Ascending aorta (tissue), 2 donors: ENCODE data around the gene CHSY1. TPM values are rescaled to one million over a fixed set of nuclear protein-coding genes. Genes with fewer than 3 reads are reported as not detected.
"Not testable (repeated sequence)": the region's sequence is repeated elsewhere in the genome, so short reads cannot be mapped to it uniquely, and the experiment has no call there.

Experiments
- DNase-seq, 2 donors: peaks; one replicate each; pipeline ENCODE4 v3.0.0-alpha.2; 2019; ENCODE audit warnings: low spot score in 2 of 2
- H3K27ac ChIP-seq, 2 donors: fragments of 200-600 bp; sonication (generic); one replicate each; pipeline ENCODE4 v1.5.1; 2016 to 2017; ENCODE audit warnings: mild to moderate bottlenecking in 1 of 2
- H3K27me3 ChIP-seq: fragments of 200-600 bp; sonication (generic); one replicate; pipeline ENCODE4 v1.5.1; 2017
- H3K36me3 ChIP-seq, 2 donors: fragments of 200-600 bp; sonication (generic); one replicate each; pipeline ENCODE4 v1.5.1; 2016
- H3K4me1 ChIP-seq, 2 donors: fragments of 200-600 bp; sonication (generic); one replicate each; pipeline ENCODE4 v1.5.1; 2016 to 2017; ENCODE audit warnings: mild to moderate bottlenecking in 1 of 2
- H3K4me3 ChIP-seq, 2 donors: fragments of 200-600 bp; sonication (generic); one replicate each; pipeline ENCODE4 v1.5.1; 2016 to 2017; ENCODE audit warnings: mild to moderate bottlenecking in 1 of 2
- H3K9me3 ChIP-seq, 2 donors: fragments of 200-600 bp; sonication (generic); one replicate each; pipeline ENCODE4 v1.5.1; 2016
- CTCF ChIP-seq, 3 experiments: fragments of 200-600 bp in 2 of 3; fragments of 450-650 bp in 1 of 3; sonication (generic) in 2 of 3; IDR thresholded peaks; one replicate each; pipeline ENCODE4 v1.5.1; 2016 to 2019; ENCODE audit warnings: antibody characterized with exemption in 3 of 3, mild to moderate bottlenecking in 1 of 3, moderate library complexity in 1 of 3
- intact Hi-C: fragments of 100-400 bp; cut with DNase I; formaldehyde crosslinking; loops from one replicate; pipeline ENCODE4 v1.15.1; 2023
- total RNA-seq: library from RNA; depleted of rRNA; stranded (reverse); fragments of >200 nt; gene quantifications from one replicate; pipeline ENCODE4 v1.1.0, GENCODE V29; 2016

CHSY1 gene
- total RNA-seq, 1 donor from 2014 or later, result 47.4 TPM

DNA sequence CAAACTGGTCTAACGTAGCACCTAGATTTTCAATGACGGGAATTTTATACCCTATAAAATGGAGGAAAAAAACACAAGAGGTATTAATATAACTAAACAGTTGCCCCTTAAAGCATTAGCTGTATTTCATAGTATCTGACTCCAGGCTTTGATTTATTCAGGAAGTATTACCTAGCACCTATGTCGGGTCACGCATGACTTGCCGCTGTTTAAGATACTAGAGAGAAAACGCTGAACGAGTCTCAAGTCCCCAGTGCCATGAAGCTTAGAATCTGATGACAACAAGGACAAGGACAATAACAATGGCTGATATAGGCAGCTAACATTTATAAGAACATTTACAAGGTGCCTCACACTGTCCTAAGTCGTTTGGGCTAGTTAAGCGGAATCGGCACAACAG, 41.3 kb upstream of the CHSY1 start:
- Histone ChIP-seq H3K27ac (no peak overlapping the region), H3K4me3 (peak overlapping the region; percentile 65 to 100), H3K9me3 (no peaks in the 10 kb centered on the region), H3K36me3 (peaks cover 4 to 14% of the 10 kb centered on the region in 2 donors), H3K4me1 (peaks cover 3 to 13% of the 10 kb centered on the region in 2 donors), H3K27me3 (no peaks in the 10 kb centered on the region)
- no peak for TF ChIP-seq CTCF (IDR thresholded peaks at IDR 0.05)
- intact Hi-C loops, result no loop called here
- no peak for DNase-seq

- Histone ChIP-seq H3K36me3 (peaks cover 39 to 43% of the 10 kb centered on the region in 2 donors), H3K9me3 (no peaks in the 10 kb centered on the region), H3K4me1 (peaks cover 3 to 7% of the 10 kb centered on the region in 2 donors), H3K27me3 (no peaks in the 10 kb centered on the region), H3K4me3 (no peak overlapping the region), H3K27ac (no peak overlapping the region)
- intact Hi-C loops, result no loop called here
- TF ChIP-seq CTCF (IDR thresholded peaks at IDR 0.05), result peak; percentile 9 to 54 (median 34)
- DNase-seq, result no peak
These were observed 37.2 kb upstream of the CHSY1 start for GRCh38 chr15:101288905-101289513.

DNA sequence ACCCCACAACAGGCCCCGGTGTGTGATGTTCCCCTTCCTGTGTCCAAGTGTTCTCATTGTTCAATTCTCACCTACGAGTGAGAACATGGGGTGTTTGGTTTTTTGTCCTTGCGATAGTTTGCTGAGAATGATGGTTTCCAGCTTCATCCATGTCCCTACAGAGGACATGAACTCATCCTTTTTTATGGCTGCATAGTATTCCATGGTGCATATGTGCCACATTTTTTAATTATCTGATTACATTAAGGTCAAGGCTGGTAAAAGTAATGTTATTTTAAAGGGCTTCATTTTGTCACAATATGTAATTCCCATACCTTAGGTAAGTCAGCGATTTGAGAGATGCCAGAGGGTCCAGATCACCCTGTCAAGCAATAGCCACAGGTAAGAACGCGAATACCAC, 35.5 kb upstream of the CHSY1 start:
- H3K4me1 ChIP-seq, H3K27me3 ChIP-seq, intact Hi-C loops, DNase-seq, H3K27ac ChIP-seq, H3K9me3 ChIP-seq, H3K4me3 ChIP-seq: not testable (repeated sequence)
- peaks cover 56 to 59% of the 10 kb centered on the region in 2 donors for H3K36me3 ChIP-seq

DNA sequence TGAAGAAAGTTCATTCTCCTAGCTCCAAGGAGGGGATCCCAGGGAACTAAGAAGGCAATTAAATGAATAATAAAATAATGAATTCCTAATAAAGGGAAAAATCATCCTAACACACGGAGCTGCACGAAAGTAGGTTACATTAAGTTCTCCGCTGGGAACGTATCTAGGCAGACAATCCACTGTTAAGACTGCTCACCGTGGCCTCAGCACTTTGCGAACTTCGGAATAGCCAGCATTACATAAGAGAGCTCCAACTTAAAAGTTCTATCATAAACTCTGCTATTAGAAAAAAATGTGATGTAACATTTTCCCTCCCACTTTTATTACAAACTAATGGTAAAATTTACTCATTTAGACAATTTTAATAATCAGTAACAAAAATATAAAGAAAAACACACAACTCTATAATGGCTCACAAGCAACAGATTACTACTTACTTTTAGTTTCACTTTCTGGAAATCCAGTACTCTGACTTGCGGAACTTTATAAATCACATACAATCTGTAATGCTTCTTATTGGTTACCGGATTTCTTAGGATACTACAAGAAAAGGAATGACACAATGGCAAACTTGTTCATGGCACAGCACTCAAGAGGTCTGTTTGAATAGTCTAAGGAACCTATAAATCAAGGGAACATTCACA, 34.7 kb upstream of the CHSY1 start:
- Histone ChIP-seq H3K36me3 (peaks cover 60 to 67% of the 10 kb centered on the region in 2 donors), H3K27ac (no peak overlapping the region), H3K4me1 (no peaks in the 10 kb centered on the region), H3K9me3 (no peaks in the 10 kb centered on the region), H3K4me3 (no peak overlapping the region), H3K27me3 (no peaks in the 10 kb centered on the region)
- intact Hi-C loops, result no loop called here
- TF ChIP-seq CTCF (IDR thresholded peaks at IDR 0.05), result no peak
- DNase-seq, result no peak

GRCh38 chr15:101283931-101284330, 32.1 kb upstream of the CHSY1 start:
- no peak for DNase-seq
- no peaks in the 10 kb centered on the region for H3K9me3 ChIP-seq
- H3K4me1 ChIP-seq, result no peaks in the 10 kb centered on the region
- TF ChIP-seq CTCF (IDR thresholded peaks at IDR 0.05), result no peak
- peaks cover 66 to 79% of the 10 kb centered on the region in 2 donors for H3K36me3 ChIP-seq
- no peaks in the 10 kb centered on the region for H3K27me3 ChIP-seq
- H3K27ac ChIP-seq, result no peak overlapping the region
- H3K4me3 ChIP-seq, result no peak overlapping the region
- intact Hi-C loops, result no loop called here

DNA sequence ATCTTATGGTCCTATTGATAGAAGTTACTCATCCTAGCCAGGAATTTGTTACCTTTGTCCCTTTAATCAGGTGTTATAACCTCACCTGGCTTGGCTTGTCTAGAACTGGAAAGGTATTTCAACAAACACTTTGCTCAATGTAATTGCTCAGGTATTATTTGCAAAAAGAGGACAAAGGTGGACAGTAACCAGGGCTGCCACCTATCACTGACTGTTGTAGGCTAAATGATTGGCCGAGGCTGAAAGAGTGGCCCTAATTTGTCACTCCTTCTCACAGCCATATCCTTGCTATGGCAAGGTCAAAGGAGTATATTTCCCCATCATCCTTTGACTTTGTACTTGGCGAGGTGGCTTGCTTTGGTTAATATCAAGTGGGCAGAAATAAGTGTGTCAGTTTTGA, 28.2 kb upstream of the CHSY1 start:
- intact Hi-C loops, result no loop called here
- Histone ChIP-seq H3K27me3 (no peaks in the 10 kb centered on the region), H3K9me3 (no peaks in the 10 kb centered on the region), H3K27ac (no peak overlapping the region), H3K4me3 (no peak overlapping the region), H3K36me3 (peaks cover 46 to 57% of the 10 kb centered on the region in 2 donors), H3K4me1 (peaks cover 0 to 14% of the 10 kb centered on the region in 2 donors)
- DNase-seq, result no peak
- no peak for TF ChIP-seq CTCF (IDR thresholded peaks at IDR 0.05)
